Skeletal muscle satellite cell (primary cell): ENCODE data around the gene MRPL52.

Experiments
- H3K27me3 ChIP-seq: 2 replicates; pipeline ENCODE4 v1.7.0; 2013; ENCODE audit warnings: low read length; ENCODE audit not compliant: control insufficient read depth, insufficient read depth
- H3K36me3 ChIP-seq: 2 replicates; pipeline ENCODE4 v1.7.0; 2013; ENCODE audit warnings: mild to moderate bottlenecking, control low read depth, low read length; ENCODE audit not compliant: insufficient read depth
- H3K4me1 ChIP-seq: 2 replicates; pipeline ENCODE4 v1.7.0; 2013; ENCODE audit warnings: low read length; ENCODE audit not compliant: control insufficient read depth, insufficient read depth
- H3K4me2 ChIP-seq: 2 replicates; pipeline ENCODE4 v1.7.0; 2013; ENCODE audit warnings: mild to moderate bottlenecking, low read length
- H3K4me3 ChIP-seq: 2 replicates; pipeline ENCODE4 v1.7.0; 2013; ENCODE audit warnings: low read length
- H3K9ac ChIP-seq: 2 replicates; pipeline ENCODE4 v1.7.0; 2013; ENCODE audit warnings: mild to moderate bottlenecking, low read depth, low read length, moderate library complexity
- H3K9me3 ChIP-seq: replicated peaks from 2 replicates; pipeline ENCODE4 v1.7.0; 2013; ENCODE audit warnings: mild to moderate bottlenecking, control low read depth, low read length

Gene MRPL52

DNA sequence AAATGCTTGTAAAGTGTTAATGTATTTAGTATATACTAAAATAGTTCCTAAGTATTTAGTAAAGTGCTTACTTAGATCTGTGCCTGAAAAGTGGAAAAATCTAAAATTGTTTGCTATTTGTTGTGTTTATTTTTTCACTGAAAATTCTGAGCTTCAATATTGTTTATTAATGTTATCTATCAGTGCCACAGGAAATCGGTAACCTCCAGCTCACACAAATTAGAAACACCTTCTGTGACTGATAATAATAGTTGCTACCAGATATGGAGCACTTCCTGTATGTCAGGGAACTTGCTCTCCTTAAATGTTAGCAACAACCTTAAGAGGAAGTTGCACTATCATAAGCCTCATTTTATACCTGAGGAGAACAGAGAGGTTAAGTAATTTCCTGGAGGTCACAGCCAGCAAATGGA is 41.1 kb downstream of the MRPL52 start:
- Histone ChIP-seq H3K9me3 (no peaks in the 10 kb centered on the region), H3K36me3 (peaks cover 20% of the 10 kb centered on the region), H3K4me2 (peak overlapping the region; percentile 96), H3K4me3 (peak overlapping the region; percentile 96), H3K9ac (peak overlapping the region; percentile 90), H3K4me1 (peaks cover 16% of the 10 kb centered on the region), H3K27me3 (no peaks in the 10 kb centered on the region)

DNA sequence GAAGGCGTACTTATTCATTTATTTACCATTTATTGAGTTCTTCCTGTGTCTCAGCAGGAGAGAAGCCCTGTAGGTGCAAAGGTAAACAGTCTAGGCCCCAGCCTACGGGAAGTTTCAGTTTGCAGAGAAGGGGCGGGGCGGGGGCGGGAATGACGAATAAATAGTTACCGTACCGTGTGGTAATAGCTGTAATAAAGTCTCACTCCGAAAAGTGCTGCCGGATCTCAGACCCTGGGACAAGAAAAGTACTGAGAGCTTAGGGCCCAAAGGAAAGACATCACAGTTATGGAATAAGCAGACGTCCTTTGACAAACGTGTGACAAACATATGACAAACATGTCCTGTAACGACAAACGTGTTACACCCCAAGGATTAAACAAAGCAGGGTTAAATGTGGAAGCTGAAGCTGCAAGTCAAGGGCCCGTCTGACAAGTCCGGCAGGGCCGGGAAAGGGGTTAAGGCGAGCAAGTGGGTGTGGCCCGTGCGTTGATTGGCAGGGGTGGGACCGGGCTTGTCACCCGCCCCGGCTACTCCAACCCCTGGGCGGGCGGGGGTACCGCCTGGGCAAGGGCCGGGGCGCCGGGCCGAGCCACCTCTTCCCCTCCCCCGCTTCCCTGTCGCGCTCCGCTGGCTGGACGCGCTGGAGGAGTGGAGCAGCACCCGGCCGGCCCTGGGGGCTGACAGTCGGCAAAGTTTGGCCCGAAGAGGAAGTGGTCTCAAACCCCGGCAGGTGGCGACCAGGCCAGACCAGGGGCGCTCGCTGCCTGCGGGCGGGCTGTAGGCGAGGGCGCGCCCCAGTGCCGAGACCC is 41.7 kb downstream of the MRPL52 start, which contains the start of gene LRP10:
Gene LRP10, plus strand, starts transcription at position 517 of the 809 bp plus-strand sequence. CDS start 564 bp downstream, outside the sequence.
- Histone ChIP-seq H3K4me3 (peak within 1 kb of the TSS; percentile 96), H3K9ac (peak within 1 kb of the TSS; percentile 90), H3K4me2 (peak within 1 kb of the TSS; percentile 96), H3K36me3 (peaks cover 27% of the 10 kb centered on the region), H3K4me1 (peaks cover 16% of the 10 kb centered on the region), H3K9me3 (no peaks in the 10 kb centered on the region), H3K27me3 (no peaks in the 10 kb centered on the region)

- H3K4me1 ChIP-seq, result peaks cover 16% of the 10 kb centered on the region
- H3K4me3 ChIP-seq, result peak overlapping the region; percentile 96
- peak overlapping the region; percentile 90 for H3K9ac ChIP-seq
- H3K4me2 ChIP-seq, result peak overlapping the region; percentile 96
- H3K9me3 ChIP-seq, result no peaks in the 10 kb centered on the region
- no peaks in the 10 kb centered on the region for H3K27me3 ChIP-seq
- H3K36me3 ChIP-seq, result peaks cover 35% of the 10 kb centered on the region
These were observed 42.5 kb downstream of the MRPL52 start for GRCh38 chr14:22872033-22872832.

- Histone ChIP-seq H3K4me3 (peak overlapping the region; percentile 96), H3K4me2 (peak overlapping the region; percentile 96), H3K27me3 (no peaks in the 10 kb centered on the region), H3K4me1 (peaks cover 16% of the 10 kb centered on the region), H3K9me3 (no peaks in the 10 kb centered on the region), H3K9ac (peak overlapping the region; percentile 90), H3K36me3 (peaks cover 42% of the 10 kb centered on the region)
These were observed 43.3 kb downstream of the MRPL52 start for GRCh38 chr14:22872833-22873520.

- H3K4me1 ChIP-seq, result peaks cover 16% of the 10 kb centered on the region
- no peak overlapping the region for H3K4me3 ChIP-seq
- H3K27me3 ChIP-seq, result no peaks in the 10 kb centered on the region
- H3K4me2 ChIP-seq, result no peak overlapping the region
- no peak overlapping the region for H3K9ac ChIP-seq
- peaks cover 60% of the 10 kb centered on the region for H3K36me3 ChIP-seq
- no peaks in the 10 kb centered on the region for H3K9me3 ChIP-seq
These were observed 45.5 kb downstream of the MRPL52 start for GRCh38 chr14:22875003-22875747.

DNA sequence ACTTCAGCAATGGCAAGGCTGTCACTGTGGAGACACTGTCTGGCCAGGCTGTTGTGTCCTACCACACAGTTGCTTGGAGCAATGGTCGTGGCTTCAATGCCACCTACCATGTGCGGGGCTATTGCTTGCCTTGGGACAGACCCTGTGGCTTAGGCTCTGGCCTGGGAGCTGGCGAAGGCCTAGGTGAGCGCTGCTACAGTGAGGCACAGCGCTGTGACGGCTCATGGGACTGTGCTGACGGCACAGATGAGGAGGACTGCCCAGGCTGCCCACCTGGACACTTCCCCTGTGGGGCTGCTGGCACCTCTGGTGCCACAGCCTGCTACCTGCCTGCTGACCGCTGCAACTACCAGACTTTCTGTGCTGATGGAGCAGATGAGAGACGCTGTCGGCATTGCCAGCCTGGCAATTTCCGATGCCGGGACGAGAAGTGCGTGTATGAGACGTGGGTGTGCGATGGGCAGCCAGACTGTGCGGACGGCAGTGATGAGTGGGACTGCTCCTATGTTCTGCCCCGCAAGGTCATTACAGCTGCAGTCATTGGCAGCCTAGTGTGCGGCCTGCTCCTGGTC is 46.1 kb downstream of the MRPL52 start:
- Histone ChIP-seq H3K4me3 (no peak overlapping the region), H3K36me3 (peaks cover 60% of the 10 kb centered on the region), H3K4me2 (no peak overlapping the region), H3K4me1 (peaks cover 10% of the 10 kb centered on the region), H3K9ac (no peak overlapping the region), H3K27me3 (no peaks in the 10 kb centered on the region), H3K9me3 (no peaks in the 10 kb centered on the region)

GRCh38 chr14:22877000-22877501 is 47.4 kb downstream of the MRPL52 start:
- H3K4me3 ChIP-seq, result no peak overlapping the region
- H3K4me1 ChIP-seq, result peaks cover 6% of the 10 kb centered on the region
- H3K9ac ChIP-seq, result no peak overlapping the region
- peaks cover 60% of the 10 kb centered on the region for H3K36me3 ChIP-seq
- no peak overlapping the region for H3K4me2 ChIP-seq
- H3K27me3 ChIP-seq, result no peaks in the 10 kb centered on the region
- H3K9me3 ChIP-seq, result no peaks in the 10 kb centered on the region

DNA sequence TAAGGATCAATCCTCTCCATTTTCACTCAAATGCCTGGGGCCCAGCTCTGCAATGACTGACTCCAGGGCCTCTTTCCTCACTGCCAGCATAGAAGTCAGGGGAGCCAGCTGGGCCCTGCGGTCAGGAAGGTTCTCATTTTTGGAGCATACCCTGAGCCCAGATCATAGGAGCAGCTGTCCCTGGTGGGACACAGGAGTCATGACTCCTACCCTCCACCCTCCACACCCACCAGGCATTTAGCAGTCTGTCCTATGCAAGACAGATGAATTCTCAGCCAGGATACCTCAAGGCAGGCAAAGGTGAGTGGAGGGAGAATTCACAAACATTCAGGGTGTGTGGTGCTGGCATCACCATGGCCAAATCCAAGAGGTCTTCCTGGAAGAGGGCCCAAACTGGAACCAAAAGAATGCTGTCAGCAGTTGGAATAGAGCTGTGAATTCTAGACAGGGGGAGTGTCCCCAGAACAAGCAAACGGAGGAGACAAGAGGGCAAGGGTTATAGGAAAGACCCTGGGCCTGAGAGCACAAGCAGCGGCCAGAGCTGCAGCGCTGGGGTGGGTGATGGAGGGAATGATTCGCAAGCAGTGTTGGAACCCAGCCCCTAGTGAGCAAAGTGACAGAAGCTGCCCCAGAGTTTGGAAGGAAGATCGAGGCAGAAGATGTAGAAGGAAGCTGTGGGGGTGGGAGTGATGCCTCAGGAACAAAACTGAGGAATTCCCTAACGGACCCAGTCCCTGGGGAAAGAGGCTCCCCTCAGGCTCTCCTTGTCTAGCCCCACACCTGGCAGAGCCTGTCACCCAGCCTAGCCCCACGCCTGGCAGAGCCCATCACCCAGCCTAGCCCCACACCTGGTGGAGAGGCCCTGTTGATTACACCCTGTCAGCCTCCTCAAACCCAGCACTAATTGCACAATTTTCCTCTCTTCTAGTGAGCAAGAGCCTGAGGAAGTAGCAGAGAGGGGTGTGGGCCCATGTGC is 48.9 kb downstream of the MRPL52 start:
- Histone ChIP-seq H3K9me3 (no peaks in the 10 kb centered on the region), H3K9ac (no peak overlapping the region), H3K4me3 (no peak overlapping the region), H3K4me2 (no peak overlapping the region), H3K4me1 (no peaks in the 10 kb centered on the region), H3K36me3 (peaks cover 60% of the 10 kb centered on the region), H3K27me3 (no peaks in the 10 kb centered on the region)

- no peak overlapping the region for H3K9ac ChIP-seq
- H3K27me3 ChIP-seq, result no peaks in the 10 kb centered on the region
- peaks cover 5% of the 10 kb centered on the region for H3K4me1 ChIP-seq
- H3K9me3 ChIP-seq, result no peaks in the 10 kb centered on the region
- H3K4me3 ChIP-seq, result no peak overlapping the region
- peaks cover 27% of the 10 kb centered on the region for H3K36me3 ChIP-seq
- no peak overlapping the region for H3K4me2 ChIP-seq
These were observed 52.4 kb downstream of the MRPL52 start for GRCh38 chr14:22882064-22882463.
